ENCODE data around the gene PQBP1.

- TF ChIP-seq, protein P1, sequence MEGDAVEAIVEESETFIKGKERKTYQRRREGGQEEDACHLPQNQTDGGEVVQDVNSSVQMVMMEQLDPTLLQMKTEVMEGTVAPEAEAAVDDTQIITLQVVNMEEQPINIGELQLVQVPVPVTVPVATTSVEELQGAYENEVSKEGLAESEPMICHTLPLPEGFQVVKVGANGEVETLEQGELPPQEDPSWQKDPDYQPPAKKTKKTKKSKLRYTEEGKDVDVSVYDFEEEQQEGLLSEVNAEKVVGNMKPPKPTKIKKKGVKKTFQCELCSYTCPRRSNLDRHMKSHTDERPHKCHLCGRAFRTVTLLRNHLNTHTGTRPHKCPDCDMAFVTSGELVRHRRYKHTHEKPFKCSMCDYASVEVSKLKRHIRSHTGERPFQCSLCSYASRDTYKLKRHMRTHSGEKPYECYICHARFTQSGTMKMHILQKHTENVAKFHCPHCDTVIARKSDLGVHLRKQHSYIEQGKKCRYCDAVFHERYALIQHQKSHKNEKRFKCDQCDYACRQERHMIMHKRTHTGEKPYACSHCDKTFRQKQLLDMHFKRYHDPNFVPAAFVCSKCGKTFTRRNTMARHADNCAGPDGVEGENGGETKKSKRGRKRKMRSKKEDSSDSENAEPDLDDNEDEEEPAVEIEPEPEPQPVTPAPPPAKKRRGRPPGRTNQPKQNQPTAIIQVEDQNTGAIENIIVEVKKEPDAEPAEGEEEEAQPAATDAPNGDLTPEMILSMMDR (conservative IDR thresholded peaks at IDR 0.05; ENCODE audit: low read length) = no peak
- TF ChIP-seq EZH2phosphoT487 (IDR thresholded peaks at IDR 0.05; ENCODE audit: borderline replicate concordance) = no peak
Observed at GRCh38 chrX:48902135-48902534, 4.4 kb downstream of the PQBP1 start.

Data from Loucy (cell line).